VCaP (cell line): ENCODE data around the gene TMEM256.

Source experiments
- H3K27ac ChIP-seq: fragments of 450-650 bp; 2 replicates; pipeline ENCODE4 v1.5.1; 2017
- CTCF ChIP-seq: fragments of 450-650 bp; conservative IDR thresholded peaks from 2 replicates; pipeline ENCODE4 v1.5.1; 2017; ENCODE audit warnings: mild to moderate bottlenecking, moderate library complexity

Gene TMEM256

GRCh38 chr17:7411427-7411750, 7.5 kb upstream of the TMEM256 start:
- no peak overlapping the region for H3K27ac ChIP-seq
- TF ChIP-seq CTCF = no peak

- TF ChIP-seq CTCF = no peak
Observed at GRCh38 chr17:7410634-7411426, 6.9 kb upstream of the TMEM256 start.

GRCh38 chr17:7409716-7410115, 5.8 kb upstream of the TMEM256 start:
- TF ChIP-seq CTCF = no peak
- no peak overlapping the region for H3K27ac ChIP-seq

More at GRCh38 chr17:7410634-7411426, 6.9 kb upstream of the TMEM256 start:
- no peak overlapping the region for H3K27ac ChIP-seq

- no peak overlapping the region for H3K27ac ChIP-seq
Observed at GRCh38 chr17:7408863-7409262, 5.0 kb upstream of the TMEM256 start.

GRCh38 chr17:7408252-7408727, 4.4 kb upstream of the TMEM256 start:
- TF ChIP-seq CTCF = no peak

More at GRCh38 chr17:7408863-7409262, 5.0 kb upstream of the TMEM256 start:
- no peak for TF ChIP-seq CTCF

GRCh38 chr17:7407485-7408251, 3.8 kb upstream of the TMEM256 start, which contains the start of gene NLGN2:
Gene NLGN2, plus strand, starts transcription at chr17:7407845. Its CDS starts 411 bp downstream, at chr17:7408256.
- TF ChIP-seq CTCF = no peak
- no peak within 1 kb of the TSS for H3K27ac ChIP-seq

More at GRCh38 chr17:7408252-7408727, 4.4 kb upstream of the TMEM256 start:
- H3K27ac ChIP-seq = no peak overlapping the region

GRCh38 chr17:7407082-7407481, 3.2 kb upstream of the TMEM256 start:
- H3K27ac ChIP-seq = no peak overlapping the region
- TF ChIP-seq CTCF = no peak
